T-helper 9 cell (primary cell): ENCODE results near the gene GNA14.
"Not testable (repeated sequence)": the region's sequence is repeated elsewhere in the genome, so short reads cannot be mapped to it uniquely, and the experiment has no call there.

Experiments
- DNase-seq: peaks from one replicate; pipeline ENCODE4 v3.0.0-alpha.2; 2020

Gene GNA14

DNA sequence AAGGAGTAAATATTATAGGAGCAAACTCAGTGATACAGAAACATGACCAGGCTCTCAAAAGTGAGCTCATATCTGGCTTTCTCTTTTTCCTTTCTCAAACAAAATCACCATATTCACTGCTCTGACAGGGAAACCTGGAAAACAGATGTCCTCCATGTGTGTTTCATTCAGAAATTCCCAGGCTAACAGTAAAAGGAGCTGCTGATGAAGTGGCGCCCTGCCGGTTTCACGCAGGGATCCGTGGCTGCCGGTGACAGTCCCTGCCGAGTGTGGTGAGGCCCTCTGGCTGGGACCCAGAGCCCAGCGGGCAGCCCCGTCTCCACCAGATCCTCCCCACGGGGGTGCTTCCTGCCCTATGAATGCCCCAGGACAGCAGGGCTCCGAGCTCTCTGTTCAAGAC is 208.1 kb downstream of the GNA14 start:
- DNase-seq, result no peak

DNA sequence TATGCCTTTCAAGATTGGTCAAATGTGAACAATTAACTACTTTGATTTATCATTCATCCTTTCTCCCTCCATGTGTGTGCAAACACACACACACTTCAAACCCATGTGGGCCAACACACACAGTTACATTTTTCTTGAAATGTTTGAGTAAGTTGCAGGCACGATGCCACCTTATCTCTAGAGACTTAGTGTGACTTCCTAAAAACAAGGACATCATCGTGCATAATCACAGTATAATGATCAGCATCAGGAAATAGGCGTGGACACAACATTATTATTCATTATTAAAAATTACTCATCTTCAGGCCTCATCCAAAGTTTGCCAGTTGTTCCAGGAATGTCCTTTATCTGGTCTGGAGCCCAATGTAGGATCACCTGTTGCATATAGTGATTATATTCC is 209.5 kb downstream of the GNA14 start:
- no peak for DNase-seq

DNA sequence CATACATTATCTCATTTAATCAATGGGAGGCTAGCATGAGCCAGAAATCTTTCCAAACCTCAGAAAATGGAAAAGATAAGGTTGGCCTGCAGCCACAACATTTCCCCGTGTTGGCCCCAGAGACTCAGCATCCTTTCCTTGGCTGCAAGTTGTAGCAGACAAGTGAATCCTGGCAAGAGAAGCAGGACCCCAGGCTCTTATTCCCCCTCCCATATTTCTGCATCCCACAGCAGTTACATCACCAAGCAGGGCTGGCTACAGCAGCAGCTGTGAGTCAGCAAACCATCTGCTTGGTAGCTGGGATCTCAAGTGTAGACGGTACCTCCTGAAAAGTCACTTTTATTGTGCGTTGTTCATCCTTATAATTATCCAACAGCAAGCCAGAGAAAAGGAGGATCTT is 212.4 kb downstream of the GNA14 start:
- DNase-seq, result no peak

DNA sequence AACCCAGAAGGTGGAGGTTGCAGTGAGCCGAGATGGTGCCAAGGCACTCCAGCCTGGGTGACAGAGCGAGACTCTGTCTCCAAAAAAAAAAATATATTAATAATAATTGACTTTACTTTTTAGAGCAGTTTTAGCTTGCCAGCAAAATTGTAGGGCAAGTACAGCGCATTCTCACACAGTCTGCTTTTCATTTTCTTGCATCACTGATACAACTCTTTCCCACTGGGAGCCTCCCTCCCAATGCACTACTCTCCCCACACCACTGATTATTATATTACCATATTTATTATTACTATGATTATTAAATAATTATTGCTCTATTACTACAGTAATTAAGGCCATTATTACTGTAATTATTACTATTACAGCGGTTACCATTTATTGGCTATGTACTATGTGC is 212.8 kb downstream of the GNA14 start:
- DNase-seq, result no peak

DNA sequence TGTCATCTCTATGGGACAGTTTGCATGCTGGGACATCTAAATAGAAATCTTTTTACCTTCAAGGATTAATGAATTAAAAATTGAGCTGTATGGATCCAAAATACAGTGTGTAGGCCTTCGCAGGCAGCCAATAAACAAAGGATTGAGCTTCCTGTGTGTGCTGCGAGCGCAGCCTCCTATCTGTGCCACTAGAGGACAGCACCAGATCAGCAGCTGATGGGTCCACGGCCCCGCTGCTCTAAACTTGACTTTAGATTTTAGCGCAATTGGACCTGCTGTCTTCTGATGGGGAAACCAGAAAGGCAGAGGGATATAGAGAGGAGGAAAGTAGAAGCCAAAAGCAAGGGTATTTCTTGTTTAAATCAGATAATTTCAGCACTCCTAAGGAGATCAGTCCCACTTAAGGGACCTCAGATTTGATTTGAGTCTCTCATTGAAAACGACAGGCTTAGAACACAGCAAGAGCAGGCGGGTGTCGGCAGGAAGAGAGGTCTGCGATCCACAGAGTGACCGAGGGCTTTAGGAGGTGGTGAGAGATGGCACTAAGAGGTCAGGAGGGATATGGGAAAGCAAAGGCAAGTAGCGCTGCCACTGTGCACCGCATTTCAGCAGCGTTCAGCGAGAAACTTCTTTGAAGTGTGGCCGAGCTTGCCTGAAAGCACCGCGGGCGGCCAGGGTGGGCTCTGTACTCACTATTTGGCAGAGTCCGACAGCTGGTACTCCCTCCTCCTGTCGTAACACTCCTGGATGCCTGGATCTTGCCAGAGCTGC is 214.3 kb downstream of the GNA14 start:
- DNase-seq, result peak; percentile 14

DNA sequence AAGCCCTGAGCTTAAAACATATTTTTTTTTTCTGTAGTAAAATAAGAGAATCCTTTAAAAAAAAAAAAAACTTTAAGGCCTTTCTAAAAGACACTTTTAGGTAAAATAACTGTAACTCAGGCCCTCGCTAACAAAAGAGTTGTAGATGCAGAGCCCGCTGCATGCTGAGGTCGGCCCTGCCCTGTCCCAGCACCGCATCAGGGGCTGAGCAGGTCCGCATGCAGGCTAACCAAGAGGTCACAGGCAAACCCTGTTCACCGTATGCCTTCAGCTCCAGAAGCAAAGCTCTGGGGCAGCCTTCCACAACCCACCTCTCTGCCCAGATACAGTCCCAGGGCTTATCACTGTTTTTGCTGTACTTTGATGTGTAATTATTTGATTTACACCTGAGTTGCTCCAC is 216.1 kb downstream of the GNA14 start:
- DNase-seq, result no peak

DNA sequence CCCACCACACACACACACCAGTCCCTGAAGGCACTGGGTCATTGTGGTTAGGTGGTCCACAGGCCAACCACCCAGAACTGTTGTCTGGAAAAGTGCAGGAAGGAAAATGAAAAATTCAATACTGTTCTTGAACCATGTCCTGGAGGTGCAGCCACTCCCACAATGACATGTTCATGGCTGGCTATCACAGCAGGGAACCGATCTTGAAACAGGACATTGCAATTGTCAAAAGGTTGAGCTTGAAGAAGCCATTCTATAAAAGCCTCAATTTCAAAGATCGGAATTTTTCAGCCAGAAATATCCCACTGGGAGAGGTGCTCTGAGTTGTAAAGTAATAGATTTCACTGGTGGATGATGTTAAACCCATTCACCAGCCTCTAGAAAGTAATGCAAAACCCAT is 218.2 kb downstream of the GNA14 start:
- no peak for DNase-seq

DNA sequence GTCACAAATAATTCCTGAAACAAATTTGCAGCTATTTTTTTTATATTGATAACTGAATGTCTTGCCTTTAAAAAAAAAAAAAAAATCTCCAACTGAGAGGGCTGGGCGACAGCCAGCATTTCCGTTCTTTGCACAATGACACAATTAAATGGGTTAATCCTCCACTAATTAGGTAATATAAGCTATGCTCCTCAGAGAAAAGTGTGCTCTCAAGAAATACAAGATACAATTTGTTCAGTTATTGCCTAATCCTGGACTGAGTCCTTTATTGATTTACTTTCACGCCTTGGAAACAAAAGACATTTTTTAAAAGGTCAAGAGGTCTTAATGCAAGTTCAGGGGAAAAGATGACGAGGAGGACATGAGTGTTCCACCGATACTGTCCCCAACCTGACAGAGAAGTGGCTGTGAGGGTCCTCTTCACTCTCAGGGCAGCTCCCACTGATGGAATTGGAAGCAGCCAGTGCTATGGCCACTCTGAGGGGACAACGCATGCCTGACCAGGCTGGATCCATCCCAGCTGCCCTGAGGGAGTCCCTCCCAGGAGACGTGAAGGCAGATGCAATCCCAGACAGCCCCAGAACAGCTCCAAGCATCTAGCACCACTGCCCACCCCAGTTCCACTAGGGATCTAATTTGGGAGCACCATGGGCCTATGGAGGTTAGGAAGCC is 220.7 kb downstream of the GNA14 start:
- no peak for DNase-seq

DNA sequence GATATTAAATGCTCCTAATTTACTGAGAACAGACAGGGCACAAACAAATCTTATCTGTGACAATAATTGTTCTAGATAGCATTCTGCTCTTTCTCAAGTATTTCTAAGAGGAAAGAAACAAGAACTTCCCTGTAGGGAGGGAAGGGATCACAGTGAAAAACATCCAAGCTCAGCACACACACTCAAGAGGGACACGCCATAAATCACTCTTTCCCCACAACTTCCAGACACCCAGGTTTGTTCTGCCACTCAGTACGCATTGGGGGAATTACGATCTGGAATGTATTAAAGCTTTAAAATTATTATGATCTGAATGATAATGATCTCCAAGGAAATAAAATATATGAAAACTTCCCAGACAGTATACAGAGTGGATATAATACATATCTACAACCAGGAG is 221.4 kb downstream of the GNA14 start:
- no peak for DNase-seq

DNA sequence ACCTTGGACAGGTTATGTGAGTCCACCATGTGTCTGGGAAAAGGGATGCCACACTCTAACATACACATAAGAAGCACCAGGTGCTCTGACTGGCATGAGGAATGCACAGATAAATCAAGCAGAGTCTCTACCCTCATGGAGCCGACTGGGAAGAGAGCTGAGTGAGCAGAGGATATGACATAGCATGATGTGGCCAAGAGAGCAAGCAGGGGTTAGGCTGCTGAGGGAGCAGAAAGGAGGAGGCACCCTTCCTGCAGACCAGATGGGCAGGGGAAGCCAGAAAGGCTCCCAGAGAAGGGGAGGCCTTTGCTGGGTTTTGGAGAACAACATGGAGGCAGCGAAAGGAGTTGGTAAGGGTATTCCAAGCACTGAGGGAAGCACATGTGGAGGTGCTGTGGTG is 223.1 kb downstream of the GNA14 start:
- DNase-seq, result no peak

DNA sequence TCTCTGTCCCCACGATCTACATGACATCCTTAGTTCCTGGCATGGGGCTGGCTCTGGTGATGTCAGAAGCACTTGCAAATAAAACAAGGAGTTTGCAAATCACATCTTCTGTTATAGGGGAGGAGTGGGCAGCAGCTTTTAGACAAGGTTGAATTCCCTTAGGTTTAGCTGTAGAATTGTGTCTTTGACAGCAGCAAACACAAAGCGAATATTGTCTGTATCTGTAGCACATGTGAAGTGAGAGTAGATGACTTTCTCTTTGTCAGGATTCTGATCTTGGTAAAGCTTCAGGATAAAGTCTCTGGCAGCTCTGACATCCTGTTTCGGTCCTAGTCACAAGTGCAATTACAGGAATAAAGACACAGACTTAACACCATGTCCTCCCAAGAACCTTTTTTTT is 224.3 kb downstream of the GNA14 start:
- DNase-seq, result no peak

DNA sequence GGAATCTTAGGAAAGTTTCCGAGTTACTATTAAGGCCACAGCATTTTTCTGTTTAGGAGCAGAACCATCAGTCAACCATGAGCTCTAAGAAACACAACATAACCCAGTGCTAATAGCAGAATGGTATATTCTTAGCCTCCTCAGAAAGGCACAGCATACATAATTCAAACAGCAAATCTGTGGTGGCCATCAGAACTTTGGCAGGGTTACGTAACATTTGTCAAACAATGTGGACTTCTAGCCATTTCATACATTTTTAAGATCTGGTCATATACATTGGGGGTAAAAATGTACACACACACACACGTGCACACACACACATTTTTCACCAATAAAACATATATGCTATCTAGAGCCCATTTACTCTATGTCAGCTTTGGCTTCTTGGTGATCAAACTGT is 225.2 kb downstream of the GNA14 start:
- no peak for DNase-seq

DNA sequence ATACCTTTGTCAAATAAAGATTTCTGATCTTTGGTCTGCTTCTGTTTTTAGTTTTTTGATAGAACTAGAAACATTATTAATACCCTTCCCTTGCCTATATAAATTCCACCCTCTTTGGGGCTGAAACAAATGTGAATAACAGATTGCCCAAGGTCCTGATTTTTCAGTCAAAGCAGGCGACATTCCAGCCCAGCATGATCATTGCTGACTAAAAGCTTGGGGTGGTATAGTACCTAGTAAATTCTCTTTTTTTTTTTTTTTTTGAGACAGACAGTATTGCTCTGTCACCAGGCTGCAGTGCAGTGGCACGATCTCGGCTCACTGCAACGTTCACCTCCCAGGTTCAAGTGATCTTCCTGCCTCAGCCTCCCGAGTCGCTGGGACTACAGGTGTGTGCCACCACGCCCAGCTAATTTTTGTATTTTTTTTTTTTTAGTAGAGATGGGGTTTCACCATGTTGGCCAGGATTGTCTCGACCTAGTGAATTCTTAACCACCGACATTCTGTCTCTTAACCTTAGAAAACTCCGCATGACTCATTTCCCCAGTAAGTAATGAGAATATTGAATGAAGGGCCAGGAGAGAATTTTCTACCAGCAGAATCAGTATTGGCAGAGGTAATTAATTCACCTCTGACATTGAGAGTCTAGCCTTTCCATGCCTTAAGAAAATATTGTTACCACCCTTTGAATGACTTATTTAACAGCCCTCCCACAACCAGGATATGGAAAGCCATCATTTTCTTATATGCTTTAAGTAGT is 226.4 kb downstream of the GNA14 start:
- DNase-seq, result no peak

DNA sequence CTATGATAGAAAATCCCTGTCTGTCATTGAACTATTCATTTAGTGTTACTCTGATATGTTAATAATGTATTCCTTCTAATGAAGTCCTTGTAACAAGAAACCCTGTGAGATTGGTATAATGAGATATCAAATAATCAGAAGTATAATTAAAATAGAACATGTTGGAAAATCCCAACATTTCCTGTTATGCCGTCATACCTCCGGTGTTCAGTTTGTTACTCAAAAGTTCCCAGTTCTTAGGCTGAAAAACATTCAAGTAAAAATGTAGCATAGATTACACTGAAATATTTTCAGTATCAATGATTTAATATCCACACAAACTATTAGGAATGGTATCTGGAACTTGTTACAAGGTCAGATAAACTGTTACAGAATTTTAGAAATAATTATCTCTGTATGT is 227.5 kb downstream of the GNA14 start:
- DNase-seq, result no peak

DNA sequence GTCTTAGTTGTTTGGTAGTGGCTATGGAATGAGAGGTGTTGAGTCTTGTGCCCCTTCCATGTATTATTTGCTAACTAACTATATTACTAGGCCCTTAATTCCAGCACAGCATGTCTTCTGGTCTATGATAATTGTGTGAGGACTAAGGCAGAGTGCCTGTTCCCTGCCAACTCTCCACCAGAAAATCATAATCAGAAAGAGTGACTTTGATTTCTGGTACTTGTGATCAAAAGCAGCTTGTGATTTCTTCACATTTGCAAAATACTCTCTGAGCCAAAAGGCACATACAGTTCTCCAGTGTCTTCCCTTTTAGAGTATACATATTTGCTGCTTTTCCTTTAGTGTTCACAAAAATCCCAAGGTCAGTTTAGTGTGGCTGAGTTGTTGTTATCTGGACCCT is 229.9 kb downstream of the GNA14 start:
- no peak for DNase-seq

DNA sequence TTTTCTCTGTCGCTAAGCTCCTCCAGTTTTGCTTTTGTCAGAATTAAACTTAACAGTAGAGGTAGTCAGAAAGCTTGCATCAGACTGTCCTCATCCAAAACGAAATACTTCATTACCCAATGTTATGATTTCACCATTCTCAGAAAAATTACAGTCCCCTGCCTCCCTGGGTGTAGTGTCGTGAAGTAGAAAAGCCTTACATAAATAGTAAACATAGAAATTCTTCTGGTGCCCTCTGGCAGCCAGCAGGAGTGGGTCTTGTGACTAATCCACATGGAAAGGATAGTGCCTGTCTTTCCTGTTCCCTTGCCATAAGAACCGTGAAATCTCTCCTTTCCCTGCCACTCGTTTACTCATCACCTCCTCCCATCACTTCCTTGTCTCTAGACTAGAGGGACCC is 230.6 kb downstream of the GNA14 start:
- DNase-seq, result no peak

DNA sequence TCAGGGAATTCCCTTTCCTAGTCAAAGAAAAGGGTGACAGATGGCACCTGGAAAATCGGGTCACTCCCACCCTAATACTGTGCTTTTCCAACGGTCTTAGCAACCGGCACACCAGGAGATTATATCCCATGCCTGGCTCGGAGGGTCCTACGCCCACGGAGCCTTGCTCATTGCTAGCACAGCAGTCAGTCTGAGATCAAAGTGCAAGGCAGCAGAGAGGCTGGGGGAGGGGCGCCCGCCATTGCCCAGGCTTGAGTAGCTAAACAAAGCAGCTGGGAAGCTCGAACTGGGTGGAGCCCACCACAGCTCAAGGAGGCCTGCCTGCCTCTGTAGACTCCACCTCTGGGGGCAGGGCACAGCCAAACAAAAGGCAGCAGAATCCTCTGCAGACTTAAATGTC is 239.6 kb downstream of the GNA14 start:
- not testable (repeated sequence) for DNase-seq

DNA sequence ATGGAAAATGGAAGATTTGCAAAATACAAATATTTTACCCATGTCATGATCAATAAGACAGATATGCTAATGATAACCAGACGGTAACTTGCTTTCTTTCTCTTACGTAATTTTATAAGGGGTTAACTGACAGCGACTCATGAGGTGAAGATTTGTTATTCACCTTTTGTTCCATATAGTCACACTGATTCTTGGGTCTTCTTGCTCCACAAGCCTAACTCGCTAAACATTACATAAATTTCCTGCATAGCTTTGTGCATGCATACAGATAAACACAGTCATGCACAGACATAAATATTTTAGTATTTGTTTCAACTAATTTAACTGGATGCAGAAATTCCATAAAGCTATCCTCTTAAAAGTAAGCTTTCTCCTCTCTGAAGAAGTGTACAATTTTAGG is 244.9 kb downstream of the GNA14 start:
- DNase-seq, result no peak

DNA sequence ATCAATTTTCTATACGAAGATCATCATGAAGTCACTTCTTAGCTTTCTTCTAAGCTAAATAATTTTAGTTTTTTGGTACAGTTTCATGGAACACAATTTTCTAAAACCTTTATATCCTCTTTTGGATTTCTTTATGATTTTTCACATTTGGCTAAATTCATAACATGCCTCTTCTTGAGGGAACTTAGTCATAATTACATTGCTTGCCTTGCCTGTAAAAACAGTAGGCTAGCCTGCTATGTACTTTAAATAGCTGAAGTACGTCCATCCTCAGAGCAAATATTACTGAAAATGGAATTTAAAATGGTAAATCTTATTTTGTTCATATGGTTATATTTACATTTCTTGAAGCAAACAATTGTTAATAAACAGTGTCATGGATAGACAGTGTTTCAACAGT is 245.8 kb downstream of the GNA14 start:
- no peak for DNase-seq

DNA sequence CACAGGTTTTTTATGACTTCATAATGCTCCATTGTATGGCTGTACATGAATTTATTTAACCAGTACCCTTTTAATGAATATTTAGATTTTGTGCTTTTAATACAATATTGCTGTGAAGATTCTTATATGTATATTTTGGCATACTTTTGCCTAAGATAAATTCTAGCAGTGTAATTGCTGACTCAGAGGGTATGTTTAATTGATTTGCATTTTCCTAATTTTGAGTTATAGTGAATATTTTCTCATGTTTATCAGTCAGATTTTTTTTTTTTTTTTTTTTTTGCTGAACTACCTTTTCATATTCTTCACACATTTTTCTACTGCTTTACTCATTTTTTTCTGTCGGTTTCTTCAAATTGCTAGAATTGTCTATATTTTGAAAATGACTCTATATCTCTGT is 248.2 kb downstream of the GNA14 start:
- no peak for DNase-seq

DNA sequence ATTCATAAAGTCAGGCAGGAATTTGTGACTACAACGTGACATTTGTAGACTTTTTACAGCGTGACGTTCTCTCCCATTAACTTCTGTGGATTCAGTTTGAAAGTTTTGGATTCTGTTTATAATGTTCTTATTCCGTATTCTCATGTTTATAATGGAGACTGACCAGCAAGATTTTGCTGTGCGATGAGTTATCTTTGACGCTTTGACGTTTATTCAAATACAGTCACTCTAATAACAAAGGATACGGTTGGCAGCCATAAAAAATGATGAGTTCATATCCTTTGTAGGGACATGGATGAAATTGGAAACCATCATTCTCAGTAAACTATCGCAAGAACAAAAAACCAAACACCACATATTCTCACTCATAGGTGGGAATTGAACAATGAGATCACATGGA is 249.5 kb downstream of the GNA14 start:
- not testable (repeated sequence) for DNase-seq

DNA sequence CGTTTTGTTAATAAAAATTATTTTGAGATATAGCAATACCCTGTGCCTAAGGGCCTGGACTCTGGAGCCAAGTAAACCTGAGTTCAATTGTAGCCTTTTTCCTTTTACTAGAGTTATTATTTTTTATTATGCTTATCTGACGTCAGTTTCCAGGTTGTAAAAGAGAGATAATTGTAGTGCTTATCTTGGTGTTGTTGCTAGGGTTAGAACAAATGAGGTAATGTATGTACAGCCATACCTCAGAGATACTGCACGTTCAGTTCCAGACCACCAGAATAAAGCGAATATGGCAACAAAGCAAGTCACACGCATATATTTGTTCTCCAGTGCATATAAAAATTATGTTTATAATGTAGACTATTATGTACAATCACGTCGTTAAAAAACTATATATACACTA is 255.8 kb downstream of the GNA14 start:
- DNase-seq, result no peak

DNA sequence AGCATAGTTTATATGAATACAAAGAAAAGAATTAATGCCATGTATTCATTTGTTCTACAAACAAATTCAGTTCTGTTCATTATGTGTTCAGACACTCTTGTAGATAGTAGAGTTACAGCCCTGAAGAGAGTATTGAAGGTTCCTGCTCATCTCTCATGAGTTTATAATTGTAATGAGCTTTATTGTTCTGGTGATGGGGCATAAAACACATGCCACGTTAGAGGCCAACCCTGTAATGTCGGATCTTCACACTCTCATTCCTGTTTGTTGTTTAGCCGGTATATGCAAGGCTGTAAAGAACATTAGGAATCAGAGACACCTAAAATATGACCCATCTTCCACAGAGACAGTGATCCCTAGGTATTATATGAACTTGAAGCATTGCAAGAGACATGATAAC is 256.3 kb downstream of the GNA14 start:
- no peak for DNase-seq

DNA sequence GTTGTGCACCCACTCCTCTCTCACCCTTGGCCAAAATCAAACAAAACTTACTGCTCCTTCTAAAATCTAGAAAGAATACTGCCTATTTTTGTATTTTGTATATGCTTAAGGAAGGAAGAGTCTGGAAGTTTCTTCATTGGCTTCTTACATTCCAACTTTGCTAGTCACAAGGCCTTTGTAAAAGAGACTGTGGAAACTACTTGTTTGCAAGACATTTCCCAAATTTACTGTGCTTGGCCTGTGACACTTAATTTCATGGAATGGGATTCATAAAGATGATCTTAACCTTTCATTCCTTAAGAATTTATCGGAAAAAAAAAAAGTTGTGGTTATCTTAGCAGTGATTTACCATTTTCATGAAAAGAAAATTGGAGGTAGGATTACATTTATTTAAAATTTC is 261.9 kb downstream of the GNA14 start:
- DNase-seq, result no peak
